ENCODE data around the gene SEPTIN5.

SEPTIN5 gene

DNA sequence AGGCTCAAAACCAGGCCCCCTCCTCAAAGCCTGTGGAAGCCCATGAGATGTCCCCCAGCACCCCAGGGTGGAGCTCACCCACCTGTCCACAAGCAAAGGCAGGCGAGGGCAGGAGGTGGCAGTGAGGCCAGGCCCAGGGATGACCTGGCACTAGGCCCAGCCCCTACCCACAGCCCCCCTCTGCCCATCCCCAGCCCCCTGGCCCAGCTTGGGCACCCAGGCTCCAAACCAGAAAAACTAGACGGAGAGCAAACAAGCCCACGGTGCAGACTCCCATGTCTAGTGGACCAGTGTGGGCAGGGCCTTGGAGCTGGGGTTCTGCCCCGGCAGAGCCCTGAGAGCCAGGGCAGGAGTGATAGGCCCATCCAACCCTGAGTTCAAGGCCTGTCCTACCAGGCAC lies 29.3 kb downstream of the SEPTIN5 start:
- no peaks in the 10 kb centered on the region for H3K36me3 Mint-ChIP-seq (ENCODE audit: low read depth)
- TF ChIP-seq, protein P1, sequence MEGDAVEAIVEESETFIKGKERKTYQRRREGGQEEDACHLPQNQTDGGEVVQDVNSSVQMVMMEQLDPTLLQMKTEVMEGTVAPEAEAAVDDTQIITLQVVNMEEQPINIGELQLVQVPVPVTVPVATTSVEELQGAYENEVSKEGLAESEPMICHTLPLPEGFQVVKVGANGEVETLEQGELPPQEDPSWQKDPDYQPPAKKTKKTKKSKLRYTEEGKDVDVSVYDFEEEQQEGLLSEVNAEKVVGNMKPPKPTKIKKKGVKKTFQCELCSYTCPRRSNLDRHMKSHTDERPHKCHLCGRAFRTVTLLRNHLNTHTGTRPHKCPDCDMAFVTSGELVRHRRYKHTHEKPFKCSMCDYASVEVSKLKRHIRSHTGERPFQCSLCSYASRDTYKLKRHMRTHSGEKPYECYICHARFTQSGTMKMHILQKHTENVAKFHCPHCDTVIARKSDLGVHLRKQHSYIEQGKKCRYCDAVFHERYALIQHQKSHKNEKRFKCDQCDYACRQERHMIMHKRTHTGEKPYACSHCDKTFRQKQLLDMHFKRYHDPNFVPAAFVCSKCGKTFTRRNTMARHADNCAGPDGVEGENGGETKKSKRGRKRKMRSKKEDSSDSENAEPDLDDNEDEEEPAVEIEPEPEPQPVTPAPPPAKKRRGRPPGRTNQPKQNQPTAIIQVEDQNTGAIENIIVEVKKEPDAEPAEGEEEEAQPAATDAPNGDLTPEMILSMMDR (IDR thresholded peaks at IDR 0.05) = no peak

GRCh38 chr22:19744350-19745006 lies 30.2 kb downstream of the SEPTIN5 start:
- TF ChIP-seq, protein P1 (IDR thresholded peaks at IDR 0.05) = no peak
- H3K4me1 Mint-ChIP-seq = peaks cover 29% of the 10 kb centered on the region
- no peaks in the 10 kb centered on the region for H3K36me3 Mint-ChIP-seq (ENCODE audit: low read depth)
- no peak overlapping the region for H3K4me3 Mint-ChIP-seq
- no peak for DNase-seq
- no peak overlapping the region for H3K27ac Mint-ChIP-seq
- peaks cover 42% of the 10 kb centered on the region for H3K27me3 Mint-ChIP-seq (ENCODE audit: low read depth, poor library complexity)
- no peaks in the 10 kb centered on the region for H3K9me3 Mint-ChIP-seq

More for the DNA sequence above, 29.3 kb downstream of the SEPTIN5 start:
- H3K27me3 Mint-ChIP-seq (ENCODE audit: low read depth, poor library complexity) = peaks cover 34% of the 10 kb centered on the region
- peaks cover 29% of the 10 kb centered on the region for H3K4me1 Mint-ChIP-seq
- DNase-seq = no peak
- H3K27ac Mint-ChIP-seq = no peak overlapping the region
- no peak overlapping the region for H3K4me3 Mint-ChIP-seq
- H3K9me3 Mint-ChIP-seq = no peaks in the 10 kb centered on the region

GRCh38 chr22:19745155-19746101 lies 31.1 kb downstream of the SEPTIN5 start:
- H3K9me3 Mint-ChIP-seq = no peaks in the 10 kb centered on the region

DNA sequence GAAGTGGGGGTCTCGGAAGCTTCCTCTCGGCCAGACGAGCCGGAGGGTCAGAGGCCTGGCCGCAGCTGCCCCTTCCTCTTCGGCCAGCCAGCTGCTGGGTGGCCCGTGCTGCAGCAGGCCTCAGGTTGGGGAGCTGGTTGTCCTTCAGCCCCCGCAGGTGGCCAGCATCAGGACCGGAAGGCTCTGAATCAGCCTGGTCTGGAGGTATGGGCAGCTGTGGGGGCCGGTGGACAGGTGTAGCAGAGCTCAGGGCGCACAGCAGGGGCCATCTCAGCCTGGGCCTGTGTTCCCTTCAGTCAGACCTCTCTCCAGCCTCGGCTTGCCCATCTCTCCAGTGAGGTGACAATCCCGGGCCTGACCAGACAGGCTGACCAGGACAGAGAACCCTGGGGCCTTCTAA lies 32.4 kb downstream of the SEPTIN5 start:
- Mint-ChIP-seq H3K27ac (no peak overlapping the region), H3K4me1 (peaks cover 30% of the 10 kb centered on the region), H3K4me3 (no peak overlapping the region), H3K9me3 (no peaks in the 10 kb centered on the region), H3K36me3 (ENCODE audit: low read depth) (no peaks in the 10 kb centered on the region), H3K27me3 (ENCODE audit: low read depth, poor library complexity) (peaks cover 44% of the 10 kb centered on the region)
- TF ChIP-seq, protein P1 (IDR thresholded peaks at IDR 0.05) = no peak
- no peak for DNase-seq

More at GRCh38 chr22:19745155-19746101, 31.1 kb downstream of the SEPTIN5 start:
- Mint-ChIP-seq H3K36me3 (ENCODE audit: low read depth) (no peaks in the 10 kb centered on the region), H3K4me3 (no peak overlapping the region), H3K27ac (no peak overlapping the region), H3K4me1 (peaks cover 23% of the 10 kb centered on the region), H3K27me3 (ENCODE audit: low read depth, poor library complexity) (peaks cover 42% of the 10 kb centered on the region)
- TF ChIP-seq, protein P1 (IDR thresholded peaks at IDR 0.05) = no peak
- DNase-seq = no peak

DNA sequence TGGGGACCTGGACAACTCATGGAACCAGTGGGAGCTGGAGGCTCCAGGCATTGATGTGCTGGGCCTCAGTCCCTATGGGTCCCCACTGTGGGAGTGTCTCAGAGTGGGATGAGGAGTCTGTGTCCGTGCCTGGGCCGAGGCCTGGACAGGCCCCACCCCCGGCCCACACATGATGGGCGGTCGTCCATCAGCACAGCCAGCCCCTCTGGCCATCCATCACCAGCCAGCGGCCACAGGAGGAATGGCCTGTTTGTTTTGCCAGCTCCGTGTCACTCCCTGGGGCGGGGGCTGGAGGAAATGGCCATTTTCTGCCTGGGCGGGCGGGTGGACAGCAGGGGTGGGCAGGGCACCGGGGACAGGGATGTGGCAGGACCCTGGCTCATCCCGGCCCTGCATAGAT lies 33.2 kb downstream of the SEPTIN5 start:
- Mint-ChIP-seq H3K27ac (no peak overlapping the region), H3K4me3 (no peak overlapping the region), H3K36me3 (ENCODE audit: low read depth) (no peaks in the 10 kb centered on the region), H3K27me3 (ENCODE audit: low read depth, poor library complexity) (peaks cover 50% of the 10 kb centered on the region), H3K4me1 (peaks cover 32% of the 10 kb centered on the region), H3K9me3 (no peaks in the 10 kb centered on the region)
- peak; percentile 44 for DNase-seq
- TF ChIP-seq, protein P1 (IDR thresholded peaks at IDR 0.05) = no peak

All from nephron progenitor cell (in vitro differentiated cells).